BLaER1 treated with 17β-estradiol and CSF1 and Interleukin-3, amounts not matched to agents 10 nM and 100 nM (cell line): ENCODE results near the gene GRAP2.

Experiments used
- H3K27ac ChIP-seq, 11 experiments: shearing (Covaris generic); formaldehyde crosslinking; 2 replicates each; pipeline ENCODE4 v1.8.1; 2022
- H3K27me3 ChIP-seq, 11 experiments: shearing (Covaris generic); formaldehyde crosslinking; 2 replicates each; pipeline ENCODE4 v1.8.1; 2022
- H3K36me3 ChIP-seq, 11 experiments: shearing (Covaris generic); formaldehyde crosslinking; 2 replicates each; pipeline ENCODE4 v1.8.1; 2022
- H3K4me1 ChIP-seq, 10 experiments: shearing (Covaris generic); formaldehyde crosslinking; 2 replicates each; pipeline ENCODE4 v1.8.1; 2022
- H3K4me2 ChIP-seq, 11 experiments: shearing (Covaris generic); formaldehyde crosslinking; 2 replicates each; pipeline ENCODE4 v1.8.1; 2022
- H3K4me3 ChIP-seq, 10 experiments: shearing (Covaris generic); formaldehyde crosslinking; 2 replicates each; pipeline ENCODE4 v1.8.1; 2022
- H3K9ac ChIP-seq, 11 experiments: shearing (Covaris generic); formaldehyde crosslinking; 2 replicates each; pipeline ENCODE4 v1.8.1; 2022
- H3K9me3 ChIP-seq, 11 experiments: shearing (Covaris generic); formaldehyde crosslinking; replicated peaks in 1 of 11; 2 replicates each; pipeline ENCODE4 v1.8.1; 2022
- H4K20me1 ChIP-seq, 11 experiments: shearing (Covaris generic); formaldehyde crosslinking; 2 replicates each; pipeline ENCODE4 v1.8.1; 2022
- Cebpa-rat ChIP-seq, 11 experiments: shearing (Covaris generic); IDR thresholded peaks; 2 replicates each; pipeline ENCODE4 v1.8.1; 2022

GRAP2 gene

DNA sequence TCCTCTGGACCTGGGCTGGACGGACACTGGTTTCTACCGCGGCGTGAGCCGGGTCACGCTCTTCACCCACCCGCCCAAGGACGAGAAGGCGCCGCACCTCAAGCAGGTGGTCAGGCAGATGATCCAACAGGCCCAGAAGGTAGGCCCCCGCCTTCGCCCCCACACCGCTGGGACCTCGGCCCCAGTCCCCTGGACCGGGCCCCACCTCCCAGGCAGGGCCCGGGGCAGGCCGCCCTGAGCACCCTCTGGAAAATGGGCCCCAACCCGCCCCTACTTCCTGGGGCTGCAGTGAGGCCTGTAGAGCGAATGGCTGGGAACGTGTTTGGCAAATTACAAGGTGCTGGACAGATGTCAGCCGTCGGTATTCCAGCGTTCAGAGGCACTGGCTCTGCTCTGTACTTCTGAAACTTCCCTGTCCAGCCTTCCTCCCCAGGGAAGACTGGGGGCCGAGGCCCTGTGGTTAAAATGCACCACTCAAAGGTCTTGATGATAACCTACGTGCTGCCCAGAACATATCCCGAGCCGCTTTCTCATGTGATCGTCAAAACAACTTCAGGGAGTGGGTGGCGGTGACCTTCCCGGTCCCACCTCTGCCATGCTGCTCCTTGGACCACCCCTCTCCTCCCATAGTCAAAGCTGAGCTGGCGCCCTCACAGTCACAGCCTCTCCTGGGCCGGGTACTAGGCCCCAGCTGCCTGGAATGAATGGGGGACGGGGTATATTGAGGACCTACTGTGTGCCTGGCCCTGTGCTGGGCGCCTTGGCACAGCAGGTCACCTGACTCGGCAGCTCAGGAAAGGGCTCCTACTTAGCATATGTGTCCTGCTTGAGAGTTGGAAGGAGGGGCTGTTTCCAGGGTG is 94.7 kb downstream of the GRAP2 start:
- no peak for TF ChIP-seq Cebpa-rat (IDR thresholded peaks at IDR 0.05)
- H3K4me3 ChIP-seq: no peak overlapping the region
- H4K20me1 ChIP-seq: no peaks in the 10 kb centered on the region
- H3K4me2 ChIP-seq: no peak overlapping the region
- H3K4me1 ChIP-seq: peaks cover 0 to 22% (median 11%) of the 10 kb centered on the region in 10 experiments; a peak in 10 of 20 replicates
- peaks cover 0 to 6% (median 0%) of the 10 kb centered on the region in 11 experiments; a peak in 1 of 22 replicates for H3K9me3 ChIP-seq
- no peak overlapping the region for H3K9ac ChIP-seq
- H3K27ac ChIP-seq: no peak overlapping the region
- peaks cover 20 to 32% (median 26%) of the 10 kb centered on the region in 11 experiments for H3K27me3 ChIP-seq
- H3K36me3 ChIP-seq: no peaks in the 10 kb centered on the region

DNA sequence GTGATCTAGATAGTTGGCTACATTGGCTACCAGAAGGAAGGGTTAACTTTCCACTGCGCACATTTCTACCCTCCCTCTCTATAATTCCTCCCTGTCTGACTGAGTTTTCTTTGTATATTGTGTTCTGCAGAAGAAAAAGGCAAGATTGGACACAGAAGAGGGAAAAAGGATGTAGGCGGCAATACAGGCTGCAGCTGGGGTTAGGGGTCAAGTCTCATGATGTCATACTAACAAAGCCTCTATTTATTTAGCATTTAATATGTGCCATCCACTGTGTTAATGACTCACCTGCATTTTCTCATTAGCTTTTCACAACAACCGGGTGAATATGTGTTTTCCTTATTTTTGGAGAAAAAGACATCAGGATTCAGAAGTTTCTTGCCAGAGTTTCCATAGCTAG is 95.8 kb downstream of the GRAP2 start:
- peaks cover 20 to 32% (median 26%) of the 10 kb centered on the region in 11 experiments for H3K27me3 ChIP-seq
- no peaks in the 10 kb centered on the region for H3K36me3 ChIP-seq
- no peak overlapping the region for H3K4me2 ChIP-seq
- H3K9ac ChIP-seq: no peak overlapping the region
- no peak overlapping the region for H3K27ac ChIP-seq
- TF ChIP-seq Cebpa-rat (IDR thresholded peaks at IDR 0.05): no peak
- H4K20me1 ChIP-seq: no peaks in the 10 kb centered on the region; a peak in 1 of 22 replicates
- H3K4me3 ChIP-seq: no peak overlapping the region
- H3K4me1 ChIP-seq: peaks cover 0 to 22% (median 11%) of the 10 kb centered on the region in 10 experiments; a peak in 10 of 20 replicates
- peaks cover 0 to 6% (median 0%) of the 10 kb centered on the region in 11 experiments; a peak in 1 of 22 replicates for H3K9me3 ChIP-seq

- TF ChIP-seq Cebpa-rat (IDR thresholded peaks at IDR 0.05): no peak
Measured at GRCh38 chr22:39997421-39997820, 96.5 kb downstream of the GRAP2 start.

DNA sequence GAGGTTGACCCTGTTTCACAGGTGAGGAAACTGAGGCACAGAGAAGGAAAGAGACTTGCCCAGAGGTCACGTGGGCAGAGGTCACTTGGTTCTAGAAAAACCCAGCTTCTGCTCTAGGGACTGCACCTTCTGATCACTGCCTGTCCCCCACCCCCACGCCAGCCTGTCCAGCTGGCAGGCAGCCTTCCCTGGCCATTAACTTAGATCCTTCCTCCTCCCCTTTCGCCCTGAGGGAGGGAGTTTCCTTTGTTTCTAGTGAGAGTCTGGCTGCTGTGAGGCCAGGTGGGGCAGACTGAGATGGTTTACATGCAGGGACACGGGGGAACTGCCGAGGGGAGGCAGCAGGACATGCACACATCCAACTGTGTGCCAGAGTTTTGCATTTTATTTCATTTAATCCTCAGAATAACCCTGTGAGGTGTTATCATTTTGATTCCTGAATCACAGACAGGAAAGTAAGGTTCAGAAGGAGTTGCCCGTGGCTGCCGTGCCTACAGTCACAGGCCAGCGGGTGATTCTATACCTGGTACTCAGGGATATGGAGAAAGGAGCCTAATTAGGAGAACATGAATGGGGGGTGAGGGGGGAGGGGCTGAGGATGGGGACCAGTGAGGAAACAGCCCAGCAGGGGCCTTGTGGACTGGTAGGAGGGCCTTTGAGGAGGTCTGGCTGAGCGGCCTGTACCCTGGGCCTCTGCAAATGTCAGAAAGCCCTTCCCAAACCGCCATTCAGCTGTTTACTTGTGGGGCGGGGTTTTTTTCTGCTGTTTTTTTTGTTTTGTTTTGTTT is 97.2 kb downstream of the GRAP2 start:
- Histone ChIP-seq H4K20me1 (no peaks in the 10 kb centered on the region; a peak in 1 of 22 replicates), H3K27ac (no peak overlapping the region), H3K4me3 (no peak overlapping the region), H3K9me3 (peaks cover 0 to 6% (median 0%) of the 10 kb centered on the region in 11 experiments; a peak in 1 of 22 replicates), H3K27me3 (peaks cover 20 to 32% (median 26%) of the 10 kb centered on the region in 11 experiments), H3K4me2 (no peak overlapping the region), H3K9ac (no peak overlapping the region), H3K4me1 (peaks cover 0 to 22% (median 11%) of the 10 kb centered on the region in 10 experiments; a peak in 10 of 20 replicates), H3K36me3 (no peaks in the 10 kb centered on the region)
- TF ChIP-seq Cebpa-rat (IDR thresholded peaks at IDR 0.05): no peak

More at GRCh38 chr22:39997421-39997820, 96.5 kb downstream of the GRAP2 start:
- H3K4me1 ChIP-seq: peaks cover 0 to 22% (median 11%) of the 10 kb centered on the region in 10 experiments; a peak in 10 of 20 replicates
- H3K36me3 ChIP-seq: no peaks in the 10 kb centered on the region
- peaks cover 0 to 6% (median 0%) of the 10 kb centered on the region in 11 experiments; a peak in 1 of 22 replicates for H3K9me3 ChIP-seq
- H3K27ac ChIP-seq: no peak overlapping the region
- no peaks in the 10 kb centered on the region; a peak in 1 of 22 replicates for H4K20me1 ChIP-seq
- H3K4me3 ChIP-seq: no peak overlapping the region
- H3K27me3 ChIP-seq: peaks cover 20 to 32% (median 26%) of the 10 kb centered on the region in 11 experiments
- no peak overlapping the region for H3K9ac ChIP-seq
- H3K4me2 ChIP-seq: no peak overlapping the region; a peak in 1 of 22 replicates

- Histone ChIP-seq H3K4me2 (0 out of 22 replicates have a peak overlapping the region, but pooled peaks of 2 of the 11 experiments have one; percentile 4 to 5), H3K9me3 (peaks cover 0 to 6% (median 0%) of the 10 kb centered on the region in 11 experiments; a peak in 1 of 22 replicates), H3K9ac (no peak overlapping the region), H3K4me3 (no peak overlapping the region), H3K27me3 (peaks cover 14 to 20% (median 17%) of the 10 kb centered on the region in 11 experiments), H3K36me3 (no peaks in the 10 kb centered on the region), H3K27ac (no peak overlapping the region), H4K20me1 (no peaks in the 10 kb centered on the region; a peak in 1 of 22 replicates), H3K4me1 (peaks cover 0 to 19% (median 8%) of the 10 kb centered on the region in 10 experiments; a peak in 10 of 20 replicates)
- TF ChIP-seq Cebpa-rat (IDR thresholded peaks at IDR 0.05): 0 out of 22 replicates have a peak, but pooled peaks of 1 of the 11 experiments have one; percentile 19
Measured at GRCh38 chr22:39999144-39999757, 98.4 kb downstream of the GRAP2 start.

GRCh38 chr22:40000171-40000570 is 99.3 kb downstream of the GRAP2 start:
- peaks cover 4 to 11% (median 8%) of the 10 kb centered on the region in 11 experiments; a peak in 21 of 22 replicates for H3K27me3 ChIP-seq
- peaks cover 0 to 16% (median 6%) of the 10 kb centered on the region in 10 experiments; a peak in 11 of 20 replicates for H3K4me1 ChIP-seq
- no peaks in the 10 kb centered on the region; a peak in 1 of 22 replicates for H4K20me1 ChIP-seq
- H3K4me2 ChIP-seq: peak overlapping the region in 8 of 11 experiments; percentile 4 to 35 (median 14); a peak in 5 of 22 replicates
- no peak overlapping the region for H3K4me3 ChIP-seq
- no peak overlapping the region for H3K27ac ChIP-seq
- TF ChIP-seq Cebpa-rat (IDR thresholded peaks at IDR 0.05): no peak
- no peaks in the 10 kb centered on the region for H3K36me3 ChIP-seq
- H3K9me3 ChIP-seq: peaks cover 0 to 2% (median 0%) of the 10 kb centered on the region in 11 experiments; a peak in 1 of 22 replicates
- no peak overlapping the region for H3K9ac ChIP-seq

DNA sequence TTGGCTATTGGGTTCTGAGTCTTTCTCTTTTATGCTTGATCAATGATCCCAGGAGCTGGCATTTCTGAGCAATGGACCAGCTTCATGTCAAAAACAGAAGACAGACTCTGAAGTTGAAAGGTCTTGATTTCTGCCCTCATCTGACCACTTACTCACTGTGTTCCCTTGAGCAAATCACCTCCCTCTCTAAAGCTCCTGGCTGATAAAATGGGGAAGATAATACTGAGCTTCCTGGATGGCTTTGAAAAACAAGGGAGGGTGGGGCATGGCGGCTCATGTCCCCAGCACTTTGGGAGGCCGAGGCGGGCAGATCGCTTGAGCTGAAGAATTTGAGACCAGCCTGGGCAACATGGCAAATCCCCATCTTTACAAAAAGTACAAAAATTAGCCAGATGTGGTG is 100.2 kb downstream of the GRAP2 start:
- no peaks in the 10 kb centered on the region for H3K9me3 ChIP-seq
- no peak overlapping the region for H3K27ac ChIP-seq
- peaks cover 0 to 26% (median 14%) of the 10 kb centered on the region in 10 experiments; a peak in 15 of 20 replicates for H3K4me1 ChIP-seq
- H3K4me3 ChIP-seq: no peak overlapping the region
- peaks cover 0 to 2% (median 0%) of the 10 kb centered on the region in 11 experiments; a peak in 2 of 22 replicates for H3K27me3 ChIP-seq
- H3K4me2 ChIP-seq: no peak overlapping the region
- TF ChIP-seq Cebpa-rat (IDR thresholded peaks at IDR 0.05): no peak
- H3K9ac ChIP-seq: no peak overlapping the region
- no peaks in the 10 kb centered on the region for H3K36me3 ChIP-seq
- no peaks in the 10 kb centered on the region; a peak in 1 of 22 replicates for H4K20me1 ChIP-seq
